K562 (cell line): Measurements from ENCODE around the gene EXOC4. TPM values are rescaled to one million over a fixed set of nuclear protein-coding genes. Genes with fewer than 3 reads are reported as not detected.

Source experiments
- ATAC-seq: fragments of 200-7000 bp; cut with Tn5 transposase; 3 replicates; pipeline ENCODE4 v1.9.1; 2020; ENCODE audit warnings: moderate library complexity
- BruUV-seq: library from RNA; stranded (reverse); fragments of 400-500 nt; replicated peaks from 2 replicates; lab custom pipeline; 2021; lab: Mats Ljungman, UMichigan
- CTCF ChIA-PET: fragments of 300-600 bp; formaldehyde crosslinking; extraction: SDS; loops from one replicate; lab custom pipeline; 2021; ENCODE audit warnings: low intra/inter-chr PET ratio; lab: Yijun Ruan, JAX
- POLR2A ChIA-PET: fragments of 300-600, 350-650 bp; sonication (Branson Sonifier 250); formaldehyde crosslinking; extraction: SDS; loops from one replicate; lab custom pipeline; 2021; ENCODE audit warnings: antibody characterized with exemption, inconsistent platforms; lab: Yijun Ruan, JAX
- DNase-seq, 4 experiments: peaks; one replicate each; pipeline versions ENCODE4 v3.0.0 to v3.0.0-alpha.2; 2011 to 2018; ENCODE audit warnings: low spot score in 3 of 4, mixed read lengths in 3 of 4; ENCODE audit errors: extremely low read depth in 1 of 4
- FAIRE-seq: peaks from 2 replicates; lab custom pipeline; 2011; peaks lifted over from hg19 to GRCh38; lab: Jason Lieb, UNC
- H2AFZ ChIP-seq: 2 replicates; pipeline ENCODE4 v1.6.0; 2011; ENCODE audit warnings: low read depth, low read length, control low read depth, inconsistent platforms
- H3K27ac ChIP-seq: fragments of 200-600 bp; 3 replicates; pipeline ENCODE4 v1.8.0; 2011; ENCODE audit warnings: low read depth, mild to moderate bottlenecking, control low read depth, inconsistent platforms, low read length, moderate library complexity, mixed read lengths; ENCODE audit errors: extremely low read depth
- H3K27me3 ChIP-seq, 2 experiments: fragments of 300-600 bp in 1 of 2; 2 replicates in 1 of 2; 3 replicates in 1 of 2; pipeline versions ENCODE4 v1.6.0 to v1.8.0; 2011; ENCODE audit warnings: inconsistent platforms in 2 of 2, low read length in 2 of 2, mild to moderate bottlenecking in 1 of 2, mixed read lengths in 1 of 2, moderate library complexity in 1 of 2; ENCODE audit not compliant: control insufficient read depth in 2 of 2, insufficient read depth in 2 of 2
- H3K36me3 ChIP-seq: fragments of 300-600 bp; 3 replicates; pipeline ENCODE4 v1.8.0; 2011; ENCODE audit warnings: mild to moderate bottlenecking, low read length, inconsistent platforms; ENCODE audit not compliant: control insufficient read depth, insufficient read depth
- H3K4me1 ChIP-seq, 2 experiments: fragments of 200-600 bp in 1 of 2; replicated peaks in 1 of 2; 2 replicates in 1 of 2; 3 replicates in 1 of 2; pipeline versions ENCODE4 v1.5.1 to v1.8.0; 2011; ENCODE audit warnings: inconsistent platforms in 2 of 2, low read length in 2 of 2, mild to moderate bottlenecking in 1 of 2, mixed read lengths in 1 of 2, moderate library complexity in 1 of 2; ENCODE audit not compliant: control insufficient read depth in 2 of 2, insufficient read depth in 2 of 2
- H3K4me2 ChIP-seq: 2 replicates; pipeline ENCODE4 v1.6.1; 2011; ENCODE audit warnings: low read length, control low read depth, inconsistent platforms, mixed read lengths; ENCODE audit not compliant: insufficient read depth
- H3K4me3 ChIP-seq: fragments of 200-600 bp; sonication (generic), shearing (Covaris generic); 2 replicates; pipeline ENCODE4 v1.5.1; 2016; ENCODE audit warnings: control low read depth, inconsistent platforms
- H3K79me2 ChIP-seq: fragments of 200-600 bp; 3 replicates; pipeline ENCODE4 v1.8.0; 2011; ENCODE audit warnings: low read length, inconsistent platforms; ENCODE audit not compliant: control insufficient read depth, insufficient read depth
- H3K9ac ChIP-seq, 2 experiments: 2 replicates each; pipeline versions ENCODE4 v1.6.0 to v1.6.1; 2011; ENCODE audit warnings: low read depth in 2 of 2, low read length in 2 of 2, control low read depth in 1 of 2, inconsistent platforms in 1 of 2, mild to moderate bottlenecking in 1 of 2, mixed read lengths in 1 of 2; ENCODE audit not compliant: insufficient read depth in 1 of 2
- H3K9me1 ChIP-seq: one replicate; pipeline ENCODE4 v1.6.0; 2011; ENCODE audit warnings: inconsistent platforms, mild to moderate bottlenecking, low read length, moderate library complexity; ENCODE audit not compliant: control insufficient read depth, insufficient read depth
- H3K9me3 ChIP-seq: replicated peaks from 2 replicates; pipeline ENCODE4 v1.5.1; 2011; ENCODE audit warnings: low read depth, low read length, inconsistent platforms; ENCODE audit not compliant: control insufficient read depth, insufficient read depth
- H4K20me1 ChIP-seq: replicated peaks from 2 replicates; pipeline ENCODE4 v1.6.1; 2011; ENCODE audit warnings: low read length, inconsistent platforms, mixed read lengths; ENCODE audit not compliant: control insufficient read depth, insufficient read depth
- CEBPB ChIP-seq: fragments of 450-650 bp; IDR thresholded peaks from 2 replicates; pipeline ENCODE4 v1.6.1; 2016; ENCODE audit warnings: missing genetic modification characterization, missing compliant biosample characterization
- HLTF ChIP-seq: fragments of 450-650 bp; IDR thresholded peaks from 2 replicates; pipeline ENCODE4 v1.6.1; 2016
- HNRNPUL1 ChIP-seq: fragments of 200-400 bp; formaldehyde crosslinking; IDR thresholded peaks from 2 replicates; pipeline ENCODE4 v1.6.1; 2017; ENCODE audit warnings: low read length
- MYC ChIP-seq, 2 experiments: fragments of 250-450 bp in 1 of 2; sonication (Bioruptor Pico) in 1 of 2; IDR thresholded peaks; 2 replicates each; pipeline versions ENCODE4 v1.5.1 to v1.6.1; 2012 to 2021; ENCODE audit warnings: low read depth in 2 of 2, borderline replicate concordance in 1 of 2, improper control_type of control experiment in 1 of 2, low read length in 1 of 2, mild to moderate bottlenecking in 1 of 2, moderate library complexity in 1 of 2
- SMARCC2 ChIP-seq: fragments of 450-650 bp; IDR thresholded peaks from 2 replicates; pipeline ENCODE4 v1.6.1; 2017; ENCODE audit warnings: antibody characterized with exemption, moderate library complexity, mild to moderate bottlenecking, low read depth
- ZNF12 ChIP-seq: sonication (generic); formaldehyde crosslinking; IDR thresholded peaks from 2 replicates; pipeline ENCODE4 v1.4.0; 2020; ENCODE audit warnings: mild to moderate bottlenecking, missing genetic modification reagents
- WGBS: fragments of 100-300 bp; shearing (Covaris generic); methylation state at CpG from one replicate; pipeline ENCODE4 v1.1.6; 2016; ENCODE audit warnings: low coverage, mixed read lengths; ENCODE audit not compliant: insufficient coverage; ENCODE audit errors: missing lambda C conversion rate; 5-methylcytosine and 5-hydroxymethylcytosine counted together
- in situ Hi-C: fragments of 300-500 bp; cut with MboI; formaldehyde crosslinking; loops from 4 replicates; pipeline ENCODE4 v1.15.0; 2018; ENCODE audit warnings: inconsistent platforms, mixed read lengths
- intact Hi-C: fragments of 100-400 bp; cut with micrococcal nuclease; formaldehyde crosslinking; loops from 2 replicates; pipeline ENCODE4 v1.14.2; 2022
- polyA plus RNA-seq, 8 experiments: library from polyadenylated mRNA; depleted of rRNA in 4 of 8; stranded (reverse) in 5 of 8; unstranded in 3 of 8; fragments of >200 nt; fragmentation: Nextera tagmentation in 2 of 8; fragmentation: Illumina TruSeq in 1 of 8; extraction: Ambion mirVana in 2 of 8; extraction: Trizol in 1 of 8; gene quantifications; 2 replicates each; pipeline versions ENCODE4 v1.2.1 to v1.2.3, GENCODE V29; 2011 to 2014; ENCODE audit warnings: inconsistent platforms in 1 of 8, missing spikeins in 1 of 8
- total RNA-seq, 7 experiments: library from RNA; depleted of rRNA in 6 of 7; stranded (reverse); fragments of >200 nt in 6 of 7; fragmentation: Illumina TruSeq in 2 of 7; extraction: Trizol in 2 of 7; gene quantifications; 2 replicates each; pipeline versions ENCODE4 v1.2.1 to v1.2.3, GENCODE V29; 2011 to 2021; ENCODE audit warnings: low replicate concordance in 1 of 7
- TF ChIP-seq, protein P1 (sequence below): IDR thresholded peaks from 2 replicates; pipeline ENCODE4 v1.6.1; 2012; ENCODE audit warnings: low read depth, low read length, improper control_type of control experiment, borderline replicate concordance

The EXOC4 gene
- total and polyA plus RNA-seq, 9 of the 15 experiments (the other 6 are each of a cell fraction or from before 2014, with no cell fraction given), result 18.5 to 73.1 (median 46.6) TPM

DNA sequence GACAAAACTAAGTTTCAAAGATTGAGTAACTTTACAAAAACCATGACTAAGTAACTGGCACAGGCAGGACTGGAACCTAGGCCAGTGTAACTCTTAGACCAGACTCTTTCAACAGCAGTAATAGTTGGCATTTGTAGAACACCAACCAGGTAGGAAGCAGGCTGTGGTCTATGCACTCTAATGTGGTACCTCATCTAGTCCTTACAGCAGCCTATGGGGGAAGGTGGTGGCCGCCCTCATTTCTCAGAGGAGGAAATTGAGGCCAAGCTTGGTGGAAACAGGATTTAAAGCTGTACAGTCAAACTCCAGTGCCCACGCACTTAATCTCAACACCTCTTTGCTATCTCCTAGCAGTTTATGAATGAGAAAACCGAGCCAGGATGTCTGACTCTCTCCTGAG, 708.8 kb downstream of the EXOC4 start:
- BruUV-seq, result no TSS peak
- Histone ChIP-seq H3K4me2 (no peak overlapping the region), H3K9ac (no peak overlapping the region), H3K9me3 (no peaks in the 10 kb centered on the region), H4K20me1 (no peaks in the 10 kb centered on the region), H3K36me3 (no peaks in the 10 kb centered on the region), H3K4me1 (peaks cover 0 to 11% of the 10 kb centered on the region in 2 experiments; a peak in 2 of 5 replicates), H3K79me2 (no peaks in the 10 kb centered on the region), H2AFZ (no peak overlapping the region), H3K9me1 (no peaks in the 10 kb centered on the region), H3K27ac (no peak overlapping the region), H3K27me3 (no peaks in the 10 kb centered on the region), H3K4me3 (no peak overlapping the region)
- FAIRE-seq, result no peak
- no peak for ATAC-seq
- in situ Hi-C loops, result no loop called here
- intact Hi-C loops, result no loop called here
- ChIA-PET POLR2A (interaction anchor here (0.9 kb wide), 1 partner anchor 27 kb away, joined by 3 read pairs; no protein-coding TSS in a partner anchor), CTCF (no interaction called here)
- no peak for DNase-seq
- TF ChIP-seq CEBPB (tag) (no peak), MYC (IDR thresholded peaks at IDR 0.05; ENCODE audit: low read depth, low read length) (no peak), MYC (CRISPR knock-in tag; IDR thresholded peaks at IDR 0.05; ENCODE audit: borderline replicate concordance, low read depth) (no peak), HLTF (no peak), SMARCC2 (no peak), HNRNPUL1 (no peak), ZNF12 (CRISPR knock-in tag) (no peak)
- TF ChIP-seq, protein P1, sequence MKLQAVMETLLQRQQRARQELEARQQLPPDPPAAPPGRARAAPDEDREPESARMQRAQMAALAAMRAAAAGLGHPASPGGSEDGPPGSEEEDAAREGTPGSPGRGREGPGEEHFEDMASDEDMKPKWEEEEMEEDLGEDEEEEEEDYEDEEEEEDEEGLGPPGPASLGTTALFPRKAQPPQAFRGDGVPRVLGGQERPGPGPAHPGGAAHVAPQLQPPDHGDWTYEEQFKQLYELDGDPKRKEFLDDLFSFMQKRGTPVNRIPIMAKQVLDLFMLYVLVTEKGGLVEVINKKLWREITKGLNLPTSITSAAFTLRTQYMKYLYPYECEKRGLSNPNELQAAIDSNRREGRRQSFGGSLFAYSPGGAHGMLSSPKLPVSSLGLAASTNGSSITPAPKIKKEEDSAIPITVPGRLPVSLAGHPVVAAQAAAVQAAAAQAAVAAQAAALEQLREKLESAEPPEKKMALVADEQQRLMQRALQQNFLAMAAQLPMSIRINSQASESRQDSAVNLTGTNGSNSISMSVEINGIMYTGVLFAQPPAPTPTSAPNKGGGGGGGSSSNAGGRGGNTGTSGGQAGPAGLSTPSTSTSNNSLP, result no peak
- 33% methylated on average over 3 of the region's 3 CpGs for WGBS
